Ectodermal cell (in vitro differentiated cells): ENCODE data around the gene SPANXD. TPM values are rescaled to one million over a fixed set of nuclear protein-coding genes. Genes with fewer than 3 reads are reported as not detected.
"Not testable (repeated sequence)": the region's sequence is repeated elsewhere in the genome, so short reads cannot be mapped to it uniquely, and the experiment has no call there.

ENCODE experiments used
- H3K27ac ChIP-seq: 2 replicates; pipeline ENCODE4 v1.7.0; 2013; ENCODE audit warnings: mild to moderate bottlenecking, low read depth, low read length; ENCODE audit not compliant: insufficient read depth, poor library complexity, severe bottlenecking
- H3K27me3 ChIP-seq: 2 replicates; pipeline ENCODE4 v1.7.0; 2013; ENCODE audit warnings: mild to moderate bottlenecking, low read length; ENCODE audit not compliant: insufficient read depth, control insufficient read depth, poor library complexity, severe bottlenecking
- H3K36me3 ChIP-seq: one replicate; pipeline ENCODE4 v1.7.0; 2013; ENCODE audit warnings: low read length; ENCODE audit not compliant: control insufficient read depth, insufficient read depth
- H3K4me1 ChIP-seq: one replicate; pipeline ENCODE4 v1.7.0; 2013; ENCODE audit warnings: low read length; ENCODE audit not compliant: control insufficient read depth, insufficient read depth
- H3K4me3 ChIP-seq: 2 replicates; pipeline ENCODE4 v1.7.0; 2013; ENCODE audit warnings: low read depth, low read length, control low read depth; ENCODE audit not compliant: insufficient read depth
- H3K9me3 ChIP-seq: 2 replicates; pipeline ENCODE4 v1.7.0; 2013; ENCODE audit warnings: mild to moderate bottlenecking, low read length, moderate library complexity; ENCODE audit not compliant: control insufficient read depth
- WGBS, 2 experiments: methylation state at CpG; one replicate each; pipeline ENCODE4 v1.1.7; 2013; ENCODE audit warnings: missing lambda C conversion rate in 2 of 2; 5-methylcytosine and 5-hydroxymethylcytosine counted together
- polyA plus RNA-seq, 4 experiments: library from polyadenylated mRNA; stranded (reverse); fragments of 50-300 nt; gene quantifications; one replicate each; pipeline ENCODE4 v1.2.3, GENCODE V29; 2013

The SPANXD gene
- polyA plus RNA-seq (2013, experiment 1 of 4), result not detected
- not detected for polyA plus RNA-seq (2013, experiment 2 of 4)
- not detected for polyA plus RNA-seq (2013, experiment 3 of 4)
- polyA plus RNA-seq (2013, experiment 4 of 4), result not detected

- H3K4me1 ChIP-seq, H3K9me3 ChIP-seq, H3K4me3 ChIP-seq, H3K27ac ChIP-seq, H3K27me3 ChIP-seq, H3K36me3 ChIP-seq: not testable (repeated sequence)
- WGBS, 2 experiments, result no CpG with 5 or more reads among the region's 8 CpGs
These were observed at the start of gene SPANXD for GRCh38 chrX:141698639-141699038. Gene SPANXD, minus strand, starts transcription at chrX:141698739. Its CDS starts 334 bp downstream, at chrX:141698405.

- H3K4me3 ChIP-seq, result no peak overlapping the region
- WGBS, 2 experiments, result 86% methylated on average over 1 of the region's 3 CpGs; no CpG with 5 or more reads in 1 of the 2 experiments
- H3K36me3 ChIP-seq, result no peaks in the 10 kb centered on the region
- no peaks in the 10 kb centered on the region for H3K27me3 ChIP-seq
- no peaks in the 10 kb centered on the region for H3K9me3 ChIP-seq
- no peak overlapping the region for H3K27ac ChIP-seq
- no peaks in the 10 kb centered on the region for H3K4me1 ChIP-seq
These were observed 44.1 kb upstream of the SPANXD start for GRCh38 chrX:141742666-141743065.

GRCh38 chrX:141736656-141737055 lies 38.1 kb upstream of the SPANXD start:
- Histone ChIP-seq H3K27me3 (no peaks in the 10 kb centered on the region), H3K4me1 (no peaks in the 10 kb centered on the region), H3K36me3 (no peaks in the 10 kb centered on the region), H3K9me3 (no peaks in the 10 kb centered on the region), H3K27ac (no peak overlapping the region), H3K4me3 (no peak overlapping the region)
- 60 to 100% methylated on average over 1 of the region's 3 CpGs for WGBS, 2 experiments

- 87 to 100% methylated on average over 1 to 2 of the region's 2 CpGs for WGBS, 2 experiments
- no peaks in the 10 kb centered on the region for H3K27me3 ChIP-seq
- H3K9me3 ChIP-seq, result no peaks in the 10 kb centered on the region
- H3K4me3 ChIP-seq, result no peak overlapping the region
- no peak overlapping the region for H3K27ac ChIP-seq
- H3K36me3 ChIP-seq, result no peaks in the 10 kb centered on the region
- no peaks in the 10 kb centered on the region for H3K4me1 ChIP-seq
These were observed 34.8 kb upstream of the SPANXD start for GRCh38 chrX:141733371-141733770.

GRCh38 chrX:141732031-141732430 lies 33.5 kb upstream of the SPANXD start:
- H3K4me1 ChIP-seq, result no peaks in the 10 kb centered on the region
- H3K27me3 ChIP-seq, result no peaks in the 10 kb centered on the region
- 100% methylated on average over 1 of the region's 2 CpGs for WGBS, 2 experiments
- H3K9me3 ChIP-seq, result no peaks in the 10 kb centered on the region
- H3K36me3 ChIP-seq, result no peaks in the 10 kb centered on the region
- no peak overlapping the region for H3K4me3 ChIP-seq
- no peak overlapping the region for H3K27ac ChIP-seq

GRCh38 chrX:141724186-141724585 lies 25.6 kb upstream of the SPANXD start:
- Histone ChIP-seq H3K27ac (no peak overlapping the region), H3K27me3 (no peaks in the 10 kb centered on the region), H3K9me3 (no peaks in the 10 kb centered on the region), H3K4me3 (no peak overlapping the region), H3K4me1 (no peaks in the 10 kb centered on the region), H3K36me3 (no peaks in the 10 kb centered on the region)
- WGBS, 2 experiments, result 100% methylated on average over 1 of the region's 3 CpGs; no CpG with 5 or more reads in 1 of the 2 experiments

GRCh38 chrX:141714680-141715079 lies 16.1 kb upstream of the SPANXD start:
- WGBS, 2 experiments, result 92 to 93% methylated on average over 2 to 3 of the region's 3 CpGs
- no peaks in the 10 kb centered on the region for H3K9me3 ChIP-seq
- no peak overlapping the region for H3K4me3 ChIP-seq
- H3K4me1 ChIP-seq, result no peaks in the 10 kb centered on the region
- H3K27me3 ChIP-seq, result no peaks in the 10 kb centered on the region
- no peaks in the 10 kb centered on the region for H3K36me3 ChIP-seq
- no peak overlapping the region for H3K27ac ChIP-seq

- H3K9me3 ChIP-seq, result no peaks in the 10 kb centered on the region
These were observed 2.5 kb upstream of the SPANXD start for GRCh38 chrX:141701072-141701471.

GRCh38 chrX:141673946-141674345 lies 24.6 kb downstream of the SPANXD start:
- Histone ChIP-seq H3K4me1 (no peaks in the 10 kb centered on the region), H3K9me3 (no peaks in the 10 kb centered on the region), H3K27ac (no peak overlapping the region), H3K36me3 (no peaks in the 10 kb centered on the region), H3K27me3 (no peaks in the 10 kb centered on the region), H3K4me3 (no peak overlapping the region)
- WGBS, 2 experiments, result 86% methylated on average over 1 of the region's 2 CpGs; no CpG with 5 or more reads in 1 of the 2 experiments

More at GRCh38 chrX:141701072-141701471, 2.5 kb upstream of the SPANXD start:
- WGBS, 2 experiments, result 71 to 81% methylated on average over 2 of the region's 4 CpGs
- Histone ChIP-seq H3K4me1 (no peaks in the 10 kb centered on the region), H3K4me3 (no peak overlapping the region), H3K27ac (no peak overlapping the region), H3K27me3 (no peaks in the 10 kb centered on the region), H3K36me3 (no peaks in the 10 kb centered on the region)

- no peaks in the 10 kb centered on the region for H3K9me3 ChIP-seq
- H3K4me1 ChIP-seq, result no peaks in the 10 kb centered on the region
- H3K27me3 ChIP-seq, result no peaks in the 10 kb centered on the region
- H3K36me3 ChIP-seq, result no peaks in the 10 kb centered on the region
- H3K27ac ChIP-seq, result no peak overlapping the region
- H3K4me3 ChIP-seq, result no peak overlapping the region
- 100% methylated on average over 1 of the region's 1 CpG for WGBS, 2 experiments
These were observed 28.9 kb downstream of the SPANXD start for GRCh38 chrX:141669689-141670088.

GRCh38 chrX:141668371-141668770 lies 30.2 kb downstream of the SPANXD start:
- Histone ChIP-seq H3K4me3 (no peak overlapping the region), H3K36me3 (no peaks in the 10 kb centered on the region), H3K27me3 (no peaks in the 10 kb centered on the region), H3K9me3 (no peaks in the 10 kb centered on the region), H3K4me1 (no peaks in the 10 kb centered on the region), H3K27ac (no peak overlapping the region)
- 80 to 87% methylated on average over 3 to 4 of the region's 4 CpGs for WGBS, 2 experiments
